Cardiac fibroblast (primary cell): ENCODE data around the gene SCN7A.

Experiments
- DNase-seq, 2 donors: peaks; one replicate each; pipeline versions ENCODE4 v3.0.0 to v3.0.0-alpha.2; 2010; ENCODE audit warnings: low read depth in 2 of 2
- H3K4me3 ChIP-seq, 2 donors: replicated peaks in 1 of 2; 1 replicate in 1 of 2; 2 replicates in 1 of 2; pipeline ENCODE4 v1.5.1; 2011; ENCODE audit warnings: low read depth in 2 of 2, low read length in 2 of 2, mild to moderate bottlenecking in 2 of 2, moderate library complexity in 1 of 2
- CTCF ChIP-seq: IDR thresholded peaks from one replicate; pipeline ENCODE4 v1.5.1; 2011; ENCODE audit warnings: low read depth, mild to moderate bottlenecking, low read length, inconsistent platforms

SCN7A gene

GRCh38 chr2:166388481-166389070 lies 105.5 kb downstream of the SCN7A start:
- H3K4me3 ChIP-seq, result no peak overlapping the region
- no peak for TF ChIP-seq CTCF
- DNase-seq, result peak; percentile 25 to 41

DNA sequence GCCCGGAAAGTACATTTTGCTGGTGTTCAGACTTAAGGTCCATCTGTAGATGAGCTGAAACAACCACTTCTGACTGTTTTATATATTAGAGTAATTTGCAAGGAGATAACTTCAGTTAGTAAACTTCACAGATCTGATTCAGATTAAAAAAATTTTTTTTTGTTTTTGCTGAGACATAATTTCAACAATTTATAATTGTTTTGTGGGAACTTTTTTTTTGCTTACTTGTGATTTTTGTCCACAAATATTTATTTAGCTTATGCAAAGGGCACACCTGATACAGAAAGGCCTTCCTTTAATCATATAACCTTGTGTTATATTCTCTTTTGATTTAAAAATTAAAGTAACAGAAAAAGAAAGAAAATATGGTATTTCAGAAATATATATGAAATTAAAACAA lies 108.7 kb downstream of the SCN7A start:
- no peak overlapping the region for H3K4me3 ChIP-seq
- no peak for TF ChIP-seq CTCF
- DNase-seq, result no peak

DNA sequence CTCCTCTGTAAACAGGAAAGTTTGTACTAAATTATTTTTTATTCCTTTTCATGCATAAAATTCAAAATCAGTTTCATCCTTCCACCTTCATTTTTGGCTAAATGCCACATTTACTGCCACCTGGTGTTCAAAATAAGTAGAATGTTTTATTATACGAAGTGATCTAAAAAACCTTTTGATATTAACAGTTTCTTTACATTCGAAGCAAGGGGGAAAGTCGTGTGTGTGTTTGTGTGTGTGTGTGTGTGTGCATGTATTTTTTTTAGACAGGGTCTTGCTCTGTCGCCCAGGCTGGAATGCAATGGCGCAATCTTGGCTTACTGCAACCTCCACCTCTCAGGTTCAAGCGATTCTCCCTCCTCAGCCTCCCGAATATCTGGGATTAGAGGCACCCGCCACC lies 109.3 kb downstream of the SCN7A start:
- TF ChIP-seq CTCF, result peak; percentile 29
- no peak overlapping the region for H3K4me3 ChIP-seq
- DNase-seq, result peak; percentile 53 to 66

- H3K4me3 ChIP-seq, result no peak overlapping the region
- no peak for TF ChIP-seq CTCF
- DNase-seq, result no peak
Observed at GRCh38 chr2:166382448-166382847, 111.6 kb downstream of the SCN7A start.

- no peak overlapping the region for H3K4me3 ChIP-seq
- DNase-seq, result no peak
- TF ChIP-seq CTCF, result no peak
Observed at GRCh38 chr2:166380615-166381014, 113.4 kb downstream of the SCN7A start.

DNA sequence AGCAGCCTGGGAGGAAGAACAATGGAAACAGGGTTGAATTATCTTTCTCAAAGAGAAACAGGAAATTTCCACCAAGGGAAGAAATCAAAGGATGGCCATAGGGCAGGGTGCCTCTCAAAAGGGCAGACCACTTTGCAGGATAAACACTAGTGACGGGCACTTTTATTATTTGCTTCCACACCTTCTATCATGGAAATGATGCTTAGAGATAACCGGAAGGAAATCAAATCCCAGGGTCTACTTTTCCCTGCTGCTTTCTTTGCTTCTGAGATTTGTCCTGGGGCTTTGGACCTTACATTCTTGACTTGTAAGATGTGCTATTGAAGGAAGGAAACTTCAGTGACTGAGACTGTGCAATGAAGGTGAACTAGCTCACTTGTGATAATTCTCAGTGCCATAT lies 117.2 kb downstream of the SCN7A start:
- H3K4me3 ChIP-seq, result no peak overlapping the region
- TF ChIP-seq CTCF, result no peak
- DNase-seq, result no peak

GRCh38 chr2:166376488-166376828 lies 117.6 kb downstream of the SCN7A start:
- TF ChIP-seq CTCF, result no peak
- DNase-seq, result no peak
- peak overlapping the region; percentile 72 for H3K4me3 ChIP-seq
